GM12872 (cell line): ENCODE results near the gene RNF208.

Source experiments
- CTCF ChIP-seq: IDR thresholded peaks from 3 replicates; pipeline ENCODE4 v1.5.1; 2011; ENCODE audit warnings: low read depth, mild to moderate bottlenecking, low read length, moderate library complexity; ENCODE audit not compliant: insufficient read depth

RNF208 gene

GRCh38 chr9:137224830-137225694 is 3.0 kb upstream of the RNF208 start, which contains the start of gene CYSRT1:
Gene CYSRT1 (plus strand): TSS chr9:137225174. CDS start chr9:137225622, 448 bp downstream.
- TF ChIP-seq CTCF = no peak

GRCh38 chr9:137223078-137223970 is 1.3 kb upstream of the RNF208 start:
- no peak for TF ChIP-seq CTCF

- TF ChIP-seq CTCF = no peak
Observed at GRCh38 chr9:137221506-137222111, 431 bp downstream of the RNF208 start.

GRCh38 chr9:137221095-137221505 is 940 bp downstream of the RNF208 start:
- TF ChIP-seq CTCF = no peak

- TF ChIP-seq CTCF = no peak
Observed at GRCh38 chr9:137220317-137221094, 1.5 kb downstream of the RNF208 start.

GRCh38 chr9:137219757-137220316 is 2.2 kb downstream of the RNF208 start:
- TF ChIP-seq CTCF = no peak
